ENCODE results near the gene MRPL11. TPM values are rescaled to one million over a fixed set of nuclear protein-coding genes. Genes with fewer than 3 reads are reported as not detected.

Gene MRPL11
- total RNA-seq, 1 experiment from 2014 or later = 97.9 TPM

- Histone ChIP-seq H3K27me3 (replicated peaks; ENCODE audit: insufficient read depth, low read depth, low read length, poor library complexity) (peaks cover 29% of the 10 kb centered on the region), H3K36me3 (ENCODE audit: insufficient read depth, low read length, poor library complexity, severe bottlenecking) (no peaks in the 10 kb centered on the region), H3K27ac (ENCODE audit: low read depth, low read length, poor library complexity, severe bottlenecking) (no peak overlapping the region), H3K9me3 (ENCODE audit: low read depth, low read length, poor library complexity, severe bottlenecking) (no peaks in the 10 kb centered on the region), H3K4me3 (ENCODE audit: low read depth, low read length, poor library complexity, severe bottlenecking) (no peak overlapping the region), H3K4me1 (ENCODE audit: insufficient read depth, low read length, poor library complexity, severe bottlenecking) (no peaks in the 10 kb centered on the region)
- POLR2A ChIA-PET (ENCODE audit: low non-redundant PET) = no interaction called here
- TF ChIP-seq CTCF (conservative IDR thresholded peaks at IDR 0.05; ENCODE audit: low read depth, low read length) (no peak), EZH2 (IDR thresholded peaks at IDR 0.05; ENCODE audit: borderline replicate concordance, low read depth, low read length, poor library complexity, severe bottlenecking) (no peak)
- CTCF ChIA-PET = no interaction called here
- intact Hi-C loops (cut with micrococcal nuclease; ENCODE audit: unreplicated experiment) = no loop called here
- DNase-seq (ENCODE audit: low spot score) = no peak
- BruUV-seq (replicated peaks) = no TSS peak
Measured at GRCh38 chr11:66418986-66419308, 19.7 kb downstream of the MRPL11 start.

GRCh38 chr11:66418168-66418985 is 20.3 kb downstream of the MRPL11 start:
- TF ChIP-seq EZH2 (IDR thresholded peaks at IDR 0.05; ENCODE audit: borderline replicate concordance, low read depth, low read length, poor library complexity, severe bottlenecking) (no peak), CTCF (conservative IDR thresholded peaks at IDR 0.05; ENCODE audit: low read depth, low read length) (peak; percentile 34; the same call in 1 of the 2 replicates)
- ChIA-PET CTCF (interaction anchor here (0.8 to 1.1 kb wide), 4 partner anchors 9 to 260 kb away, joined by 3 to 8 read pairs (median 4); partner anchors contain the start of genes MRPL11 and RBM4B), POLR2A (ENCODE audit: low non-redundant PET) (interaction anchor here (0.6 kb wide), 1 partner anchor 141 kb away, joined by 10 read pairs; no protein-coding TSS in a partner anchor)
- Histone ChIP-seq H3K27ac (ENCODE audit: low read depth, low read length, poor library complexity, severe bottlenecking) (no peak overlapping the region), H3K4me1 (ENCODE audit: insufficient read depth, low read length, poor library complexity, severe bottlenecking) (no peaks in the 10 kb centered on the region), H3K36me3 (ENCODE audit: insufficient read depth, low read length, poor library complexity, severe bottlenecking) (no peaks in the 10 kb centered on the region), H3K27me3 (replicated peaks; ENCODE audit: insufficient read depth, low read depth, low read length, poor library complexity) (peaks cover 31% of the 10 kb centered on the region), H3K9me3 (ENCODE audit: low read depth, low read length, poor library complexity, severe bottlenecking) (no peaks in the 10 kb centered on the region), H3K4me3 (ENCODE audit: low read depth, low read length, poor library complexity, severe bottlenecking) (no peak overlapping the region)
- intact Hi-C loops (cut with micrococcal nuclease; ENCODE audit: unreplicated experiment) = no loop called here
- BruUV-seq (replicated peaks) = no TSS peak
- peak; percentile 85 for DNase-seq (ENCODE audit: low spot score)

- POLR2A ChIA-PET (ENCODE audit: low non-redundant PET) = no interaction called here
Measured at GRCh38 chr11:66417000-66417399, 21.6 kb downstream of the MRPL11 start.

More at GRCh38 chr11:66417000-66417399, 21.6 kb downstream of the MRPL11 start:
- no peak overlapping the region for H3K27ac ChIP-seq (ENCODE audit: low read depth, low read length, poor library complexity, severe bottlenecking)
- no TSS peak for BruUV-seq (replicated peaks)
- CTCF ChIA-PET = no interaction called here
- no peaks in the 10 kb centered on the region for H3K9me3 ChIP-seq (ENCODE audit: low read depth, low read length, poor library complexity, severe bottlenecking)
- no peak overlapping the region for H3K4me3 ChIP-seq (ENCODE audit: low read depth, low read length, poor library complexity, severe bottlenecking)
- intact Hi-C loops (cut with micrococcal nuclease; ENCODE audit: unreplicated experiment) = no loop called here
- no peaks in the 10 kb centered on the region for H3K36me3 ChIP-seq (ENCODE audit: insufficient read depth, low read length, poor library complexity, severe bottlenecking)
- DNase-seq (ENCODE audit: low spot score) = no peak
- H3K4me1 ChIP-seq (ENCODE audit: insufficient read depth, low read length, poor library complexity, severe bottlenecking) = no peaks in the 10 kb centered on the region
- TF ChIP-seq EZH2 (IDR thresholded peaks at IDR 0.05; ENCODE audit: borderline replicate concordance, low read depth, low read length, poor library complexity, severe bottlenecking) (no peak), CTCF (conservative IDR thresholded peaks at IDR 0.05; ENCODE audit: low read depth, low read length) (no peak)
- peaks cover 31% of the 10 kb centered on the region for H3K27me3 ChIP-seq (replicated peaks; ENCODE audit: insufficient read depth, low read depth, low read length, poor library complexity)
